ENCODE data around the gene CTPS1. TPM values are rescaled to one million over a fixed set of nuclear protein-coding genes. Genes with fewer than 3 reads are reported as not detected.

The CTPS1 gene
- total RNA-seq, 1 donor from 2014 or later, result 43.0 TPM

GRCh38 chr1:40988280-40988679 is 8.8 kb downstream of the CTPS1 start:
- CTCF ChIA-PET, result no interaction called here
- intact Hi-C loops (cut with micrococcal nuclease), result no loop called here
- ATAC-seq (ENCODE audit: low read depth), result no peak

GRCh38 chr1:40989066-40989465 is 9.6 kb downstream of the CTPS1 start:
- no peaks in the 10 kb centered on the region for H3K27me3 Mint-ChIP-seq
- no peaks in the 10 kb centered on the region for H3K9me3 Mint-ChIP-seq
- no peak overlapping the region for H3K27ac Mint-ChIP-seq
- ATAC-seq (ENCODE audit: low read depth), result no peak
- TF ChIP-seq CTCF (IDR thresholded peaks at IDR 0.05), result no peak
- no peaks in the 10 kb centered on the region for H3K4me1 Mint-ChIP-seq
- H3K4me3 Mint-ChIP-seq, result no peak overlapping the region
- ChIA-PET CTCF (no interaction called here), POLR2A (no interaction called here)
- DNase-seq, result no peak
- H3K36me3 Mint-ChIP-seq (ENCODE audit: low read depth), result peaks cover 96% of the 10 kb centered on the region
- intact Hi-C loops (cut with micrococcal nuclease), result no loop called here

More at GRCh38 chr1:40988280-40988679, 8.8 kb downstream of the CTPS1 start:
- Mint-ChIP-seq H3K9me3 (no peaks in the 10 kb centered on the region), H3K4me1 (no peaks in the 10 kb centered on the region), H3K4me3 (no peak overlapping the region), H3K27me3 (no peaks in the 10 kb centered on the region), H3K36me3 (ENCODE audit: low read depth) (peaks cover 95% of the 10 kb centered on the region), H3K27ac (no peak overlapping the region)
- POLR2A ChIA-PET, result no interaction called here
- no peak for DNase-seq
- no peak for TF ChIP-seq CTCF (IDR thresholded peaks at IDR 0.05)

DNA sequence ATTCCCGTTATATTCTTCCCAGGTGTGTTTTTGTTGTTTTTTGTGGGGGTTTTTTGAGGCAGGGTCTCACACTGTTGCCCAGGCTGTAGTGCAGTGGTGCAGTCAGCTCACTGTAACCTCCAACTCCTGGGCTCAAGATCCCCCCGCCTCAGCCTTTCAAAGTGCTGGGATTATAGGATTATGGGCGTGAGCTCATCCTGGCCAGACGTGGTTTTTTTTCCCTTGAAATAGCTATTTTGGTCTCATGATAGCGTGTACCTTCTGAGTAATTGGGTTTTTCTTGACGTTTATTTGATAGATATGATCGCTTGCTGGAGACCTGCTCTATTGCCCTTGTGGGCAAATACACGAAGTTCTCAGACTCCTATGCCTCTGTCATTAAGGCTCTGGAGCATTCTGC is 17.6 kb downstream of the CTPS1 start:
- ATAC-seq (ENCODE audit: low read depth), result no peak
- CTCF ChIA-PET, result no interaction called here
- intact Hi-C loops (cut with micrococcal nuclease), result no loop called here
- Mint-ChIP-seq H3K4me1 (no peaks in the 10 kb centered on the region), H3K9me3 (no peaks in the 10 kb centered on the region), H3K36me3 (ENCODE audit: low read depth) (peaks cover 82% of the 10 kb centered on the region), H3K27me3 (no peaks in the 10 kb centered on the region), H3K27ac (no peak overlapping the region), H3K4me3 (no peak overlapping the region)
- POLR2A ChIA-PET, result interaction anchor here (0.9 kb wide), 1 partner anchor 17 kb away, joined by 3 read pairs; no protein-coding TSS in a partner anchor
- DNase-seq, result no peak
- no peak for TF ChIP-seq CTCF (IDR thresholded peaks at IDR 0.05)

GRCh38 chr1:40998668-40999067 is 19.2 kb downstream of the CTPS1 start:
- CTCF ChIA-PET, result no interaction called here
- H3K36me3 Mint-ChIP-seq (ENCODE audit: low read depth), result peaks cover 87% of the 10 kb centered on the region

DNA sequence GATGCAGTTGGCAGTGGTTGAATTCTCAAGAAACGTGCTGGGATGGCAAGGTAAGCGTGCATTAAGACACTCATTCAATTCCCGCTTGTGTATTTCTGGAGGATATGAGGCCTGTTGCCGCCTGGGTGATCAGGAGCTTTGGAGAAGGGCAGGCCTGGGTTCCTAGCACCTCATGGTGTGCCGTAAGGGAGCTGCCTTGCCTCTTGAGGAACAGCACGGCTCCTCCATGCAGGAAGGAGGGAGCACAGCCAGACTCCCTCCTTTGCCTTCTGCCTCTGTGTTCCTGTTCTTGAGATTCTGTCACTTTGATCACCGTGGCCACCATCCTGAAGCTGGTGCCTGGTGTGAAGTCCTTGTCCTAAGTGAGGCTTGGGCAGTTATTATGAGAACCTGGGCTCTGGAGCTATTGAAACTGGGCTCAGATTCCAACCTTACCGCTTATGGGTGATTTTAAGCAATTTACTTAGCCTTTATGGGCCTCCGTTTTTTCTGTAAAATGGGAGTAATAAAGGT is 23.7 kb downstream of the CTPS1 start:
- TF ChIP-seq CTCF (IDR thresholded peaks at IDR 0.05), result no peak
- Mint-ChIP-seq H3K27me3 (no peaks in the 10 kb centered on the region), H3K4me1 (peaks cover 15% of the 10 kb centered on the region), H3K9me3 (no peaks in the 10 kb centered on the region), H3K27ac (no peak overlapping the region), H3K4me3 (no peak overlapping the region), H3K36me3 (ENCODE audit: low read depth) (peaks cover 92% of the 10 kb centered on the region)
- ATAC-seq (ENCODE audit: low read depth) (no peak), DNase-seq (no peak)
- ChIA-PET POLR2A (interaction anchor here (1.1 to 1.5 kb wide), 3 partner anchors 23 to 311 kb away, joined by 3 to 16 read pairs (median 3); partner anchors contain the start of gene CTPS1), CTCF (interaction anchor here (0.6 to 1.4 kb wide), 5 partner anchors 12 to 229 kb away, joined by 3 to 4 read pairs (median 3); no protein-coding TSS in a partner anchor)
- intact Hi-C loops (cut with micrococcal nuclease), result loop anchor here (1.0 kb wide), 1 partner anchor 24 kb away; the partner anchor contains the start of gene CTPS1

More at GRCh38 chr1:40998668-40999067, 19.2 kb downstream of the CTPS1 start:
- no peak overlapping the region for H3K27ac Mint-ChIP-seq
- ATAC-seq (ENCODE audit: low read depth), result no peak
- intact Hi-C loops (cut with micrococcal nuclease), result no loop called here
- POLR2A ChIA-PET, result no interaction called here
- no peak overlapping the region for H3K4me3 Mint-ChIP-seq
- H3K9me3 Mint-ChIP-seq, result no peaks in the 10 kb centered on the region
- TF ChIP-seq CTCF (IDR thresholded peaks at IDR 0.05), result no peak
- H3K4me1 Mint-ChIP-seq, result peaks cover 11% of the 10 kb centered on the region
- no peaks in the 10 kb centered on the region for H3K27me3 Mint-ChIP-seq
- no peak for DNase-seq

Data from activated B cell treated with CpG ODN at 0.5 μM for 24 hours (primary cell).